Cardiac muscle cell (in vitro differentiated cells and primary cell): Measurements from ENCODE around the gene ZNF711. TPM values are rescaled to one million over a fixed set of nuclear protein-coding genes. Genes with fewer than 3 reads are reported as not detected.
A peak's percentile ranks its signal among the peaks of the same experiment; 100 is the strongest.
"Not testable (repeated sequence)": the region's sequence is repeated elsewhere in the genome, so short reads cannot be mapped to it uniquely, and the experiment has no call there.

ENCODE experiments used
- DNase-seq, 2 donors: peaks; one replicate each; pipeline versions ENCODE4 v3.0.0 to v3.0.0-alpha.2; 2010 to 2017; ENCODE audit warnings: low read depth in 1 of 2, low spot score in 1 of 2
- H3K27ac ChIP-seq: fragments of 200-600 bp; sonication (generic); 2 replicates; pipeline ENCODE4 v1.5.1; 2016
- H3K27me3 ChIP-seq: fragments of 200-600 bp; sonication (generic); 2 replicates; pipeline ENCODE4 v1.6.0; 2016; ENCODE audit warnings: control low read depth
- H3K36me3 ChIP-seq: fragments of 200-600 bp; sonication (generic); 2 replicates; pipeline ENCODE4 v1.5.1; 2016; ENCODE audit warnings: control low read depth
- H3K4me1 ChIP-seq: fragments of 200-600 bp; sonication (generic); 2 replicates; pipeline ENCODE4 v1.8.1; 2017; ENCODE audit warnings: low read depth, mild to moderate bottlenecking, mixed run types
- H3K4me3 ChIP-seq: fragments of 200-600 bp; sonication (generic); 2 replicates; pipeline ENCODE4 v1.5.1; 2016; ENCODE audit warnings: mild to moderate bottlenecking
- H3K9me3 ChIP-seq: fragments of 200-600 bp; sonication (generic); 2 replicates; pipeline ENCODE4 v1.5.1; 2017; ENCODE audit warnings: low read depth, mild to moderate bottlenecking, control low read depth
- CTCF ChIP-seq: IDR thresholded peaks from 2 replicates; pipeline ENCODE4 v1.5.1; 2012; ENCODE audit warnings: low read depth, mild to moderate bottlenecking, low read length
- polyA plus RNA-seq: library from polyadenylated mRNA; unstranded; fragments of >200 nt; fragmentation: Nextera tagmentation; extraction: Ambion mirVana; gene quantifications from 2 replicates; pipeline ENCODE4 v1.2.1, GENCODE V29; 2016
- total RNA-seq: library from RNA; depleted of rRNA; stranded (reverse); fragments of >200 nt; gene quantifications from 2 replicates; pipeline ENCODE4 v1.2.3, GENCODE V29; 2016

ZNF711 gene
- total and polyA plus RNA-seq, 2 experiments from 2014 or later: 18.8 to 21.8 TPM

GRCh38 chrX:85221361-85221760 is 22.4 kb upstream of the ZNF711 start:
- Histone ChIP-seq H3K4me1 (peaks cover 4% of the 10 kb centered on the region), H3K4me3 (no peak overlapping the region), H3K27me3 (no peaks in the 10 kb centered on the region), H3K9me3 (no peaks in the 10 kb centered on the region), H3K36me3 (no peaks in the 10 kb centered on the region), H3K27ac (no peak overlapping the region)
- no peak for TF ChIP-seq CTCF
- DNase-seq: no peak

GRCh38 chrX:85223359-85223758 is 20.4 kb upstream of the ZNF711 start:
- H3K27me3 ChIP-seq: no peaks in the 10 kb centered on the region
- no peak overlapping the region for H3K4me3 ChIP-seq
- no peak for DNase-seq
- H3K9me3 ChIP-seq: no peaks in the 10 kb centered on the region
- H3K36me3 ChIP-seq: no peaks in the 10 kb centered on the region
- no peaks in the 10 kb centered on the region for H3K4me1 ChIP-seq
- no peak for TF ChIP-seq CTCF
- no peak overlapping the region for H3K27ac ChIP-seq

- Histone ChIP-seq H3K4me3 (peak overlapping the region; percentile 96), H3K27me3 (no peaks in the 10 kb centered on the region), H3K27ac (peak overlapping the region; percentile 100), H3K36me3 (no peaks in the 10 kb centered on the region), H3K4me1 (peaks cover 4% of the 10 kb centered on the region), H3K9me3 (no peaks in the 10 kb centered on the region)
- TF ChIP-seq CTCF: no peak
- peak in 1 of 2 donors; percentile 3 for DNase-seq
These were observed 636 bp upstream of the ZNF711 start for GRCh38 chrX:85243155-85243554.

- TF ChIP-seq CTCF: no peak
- H3K27me3 ChIP-seq: no peaks in the 10 kb centered on the region
- H3K36me3 ChIP-seq: no peaks in the 10 kb centered on the region
These were observed 840 bp downstream of the ZNF711 start for GRCh38 chrX:85244450-85245211.

GRCh38 chrX:85285286-85285685 is 41.5 kb downstream of the ZNF711 start:
- H3K27ac ChIP-seq, DNase-seq, H3K9me3 ChIP-seq, H3K4me3 ChIP-seq, H3K4me1 ChIP-seq, H3K36me3 ChIP-seq, H3K27me3 ChIP-seq: not testable (repeated sequence)

More at GRCh38 chrX:85244450-85245211, 840 bp downstream of the ZNF711 start:
- DNase-seq: peak; percentile 24 to 54
- H3K27ac ChIP-seq: peak overlapping the region; percentile 100
- H3K4me1 ChIP-seq: peaks cover 4% of the 10 kb centered on the region
- H3K9me3 ChIP-seq: no peaks in the 10 kb centered on the region
- peak overlapping the region; percentile 96 for H3K4me3 ChIP-seq

GRCh38 chrX:85288992-85289723 is 45.4 kb downstream of the ZNF711 start:
- Histone ChIP-seq H3K9me3 (no peaks in the 10 kb centered on the region), H3K4me3 (no peak overlapping the region)

More at GRCh38 chrX:85288992-85289723, 45.4 kb downstream of the ZNF711 start:
- Histone ChIP-seq H3K4me1 (no peaks in the 10 kb centered on the region), H3K27me3 (no peaks in the 10 kb centered on the region), H3K27ac (no peak overlapping the region), H3K36me3 (no peaks in the 10 kb centered on the region)
- DNase-seq: no peak
- no peak for TF ChIP-seq CTCF
